HCT116 (cell line): ENCODE results near the gene EMILIN1. TPM values are rescaled to one million over a fixed set of nuclear protein-coding genes. Genes with fewer than 3 reads are reported as not detected.

ENCODE experiments used
- ATAC-seq: fragments of 200-7000 bp; cut with Tn5 transposase; 2 replicates; pipeline ENCODE4 v1.9.1; 2020; ENCODE audit warnings: mild to moderate bottlenecking, moderate library complexity
- BruUV-seq: library from RNA; stranded (reverse); fragments of 400-500 nt; replicated peaks from 2 replicates; lab custom pipeline; 2021; lab: Mats Ljungman, UMichigan
- CTCF ChIA-PET: fragments of 300-600 bp; sonication (Branson Sonifier 250); formaldehyde crosslinking; loops from one replicate; lab custom pipeline; 2021; ENCODE audit warnings: antibody characterized with exemption; lab: Charles Lee
- POLR2A ChIA-PET: fragments of 300-600, 350-600 bp; sonication (Branson Sonifier 250); formaldehyde crosslinking; loops from one replicate; lab custom pipeline; 2021; ENCODE audit warnings: antibody characterized with exemption; lab: Charles Lee
- RAD21 ChIA-PET, 2 experiments: fragments of 300-600 bp; sonication (Branson Sonifier 250); formaldehyde crosslinking; loops; one replicate each; lab custom pipeline; 2023; ENCODE audit warnings: low total read pairs in 2 of 2; ENCODE audit not compliant: uncharacterized antibody in 2 of 2, unreplicated experiment in 2 of 2, low non-redundant PET in 1 of 2; lab: Charles Lee
- DNase-seq: peaks from one replicate; pipeline ENCODE4 v3.0.0-alpha.2; 2010; ENCODE audit warnings: low read depth, low spot score
- H2AFZ ChIP-seq: fragments of 200-600 bp; shearing (Covaris generic), sonication (generic); 2 replicates; pipeline ENCODE4 v1.6.1; 2017; ENCODE audit warnings: low read depth, mixed run types, mixed read lengths, antibody characterized with exemption, low read length; ENCODE audit not compliant: poor library complexity, severe bottlenecking
- H3K27ac ChIP-seq: 2 replicates; pipeline ENCODE4 v1.5.1; 2012; ENCODE audit warnings: low read depth, low read length
- H3K27me3 ChIP-seq: fragments of 200-600 bp; sonication (generic); 2 replicates; pipeline ENCODE4 v1.6.1; 2016; ENCODE audit warnings: mixed run types, low read length, mixed read lengths; ENCODE audit not compliant: insufficient read depth
- H3K36me3 ChIP-seq, 2 experiments: fragments of 200-500 bp in 1 of 2; fragments of 200-600 bp in 1 of 2; sonication (Bioruptor generic) in 1 of 2; sonication (generic) in 1 of 2; 2 replicates each; pipeline versions ENCODE4 v1.5.1 to v1.6.1; 2014 to 2016; ENCODE audit warnings: low read length in 2 of 2, inconsistent platforms in 1 of 2, mixed read lengths in 1 of 2, mixed run types in 1 of 2; ENCODE audit not compliant: insufficient read depth in 2 of 2, control insufficient read depth in 1 of 2
- H3K4me1 ChIP-seq, 2 experiments: fragments of 200-600 bp in 1 of 2; sonication (generic) in 1 of 2; 2 replicates each; pipeline versions ENCODE4 v1.5.1 to v1.6.1; 2012 to 2017; ENCODE audit warnings: low read length in 2 of 2, inconsistent platforms in 1 of 2, mild to moderate bottlenecking in 1 of 2, mixed read lengths in 1 of 2, mixed run types in 1 of 2, moderate library complexity in 1 of 2; ENCODE audit not compliant: insufficient read depth in 2 of 2, control insufficient read depth in 1 of 2
- H3K4me2 ChIP-seq: fragments of 200-600 bp; sonication (generic); 2 replicates; pipeline ENCODE4 v1.6.1; 2017; ENCODE audit warnings: mixed run types, low read length, mixed read lengths
- H3K4me3 ChIP-seq, 2 experiments: fragments of 200-600 bp in 1 of 2; sonication (generic) in 1 of 2; replicated peaks in 1 of 2; 2 replicates each; pipeline ENCODE4 v1.5.1; 2011 to 2016; ENCODE audit warnings: low read length in 2 of 2, control low read depth in 1 of 2, low read depth in 1 of 2, mild to moderate bottlenecking in 1 of 2, mixed read lengths in 1 of 2, mixed run types in 1 of 2
- H3K79me2 ChIP-seq: fragments of 200-600 bp; sonication (generic); 2 replicates; pipeline ENCODE4 v1.6.1; 2017; ENCODE audit warnings: mild to moderate bottlenecking, mixed run types, low read length, moderate library complexity, mixed read lengths; ENCODE audit not compliant: insufficient read depth
- H3K9ac ChIP-seq: fragments of 200-600 bp; sonication (generic); 2 replicates; pipeline ENCODE4 v1.6.1; 2016; ENCODE audit warnings: low read length, mixed read lengths
- H3K9me2 ChIP-seq: fragments of 200-600 bp; sonication (generic), shearing (Covaris generic); 2 replicates; pipeline ENCODE4 v1.6.1; 2017; ENCODE audit warnings: mixed run types, mild to moderate bottlenecking, moderate library complexity; ENCODE audit not compliant: insufficient read depth
- H3K9me3 ChIP-seq, 2 experiments: fragments of 200-500 bp in 1 of 2; fragments of 200-600 bp in 1 of 2; sonication (Bioruptor generic) in 1 of 2; sonication (generic) in 1 of 2; 2 replicates each; pipeline ENCODE4 v1.6.1; 2014 to 2017; ENCODE audit warnings: low read length in 2 of 2, mixed read lengths in 2 of 2, inconsistent platforms in 1 of 2, low read depth in 1 of 2, mild to moderate bottlenecking in 1 of 2, mixed run types in 1 of 2, moderate library complexity in 1 of 2; ENCODE audit not compliant: control insufficient read depth in 1 of 2, insufficient read depth in 1 of 2
- H4K20me1 ChIP-seq: fragments of 200-600 bp; sonication (generic), shearing (Covaris generic); 2 replicates; pipeline ENCODE4 v1.6.1; 2017; ENCODE audit warnings: mixed run types, mild to moderate bottlenecking, moderate library complexity; ENCODE audit not compliant: insufficient read depth
- CEBPB ChIP-seq: IDR thresholded peaks from 2 replicates; pipeline ENCODE4 v1.6.1; 2012; ENCODE audit warnings: low read depth
- ELF1 ChIP-seq: IDR thresholded peaks from 2 replicates; pipeline ENCODE4 v1.6.1; 2012; ENCODE audit warnings: low read depth, borderline replicate concordance
- EZH2 ChIP-seq: fragments of 200-600 bp; sonication (generic); IDR thresholded peaks from 2 replicates; pipeline ENCODE4 v1.6.1; 2017; ENCODE audit warnings: antibody characterized with exemption, mixed run types
- EZH2phosphoT487 ChIP-seq: fragments of 200-600 bp; IDR thresholded peaks from 2 replicates; pipeline ENCODE4 v1.6.1; 2018; ENCODE audit warnings: antibody characterized with exemption, borderline replicate concordance
- FOSL1 ChIP-seq: IDR thresholded peaks from 2 replicates; pipeline ENCODE4 v1.6.1; 2012; ENCODE audit warnings: low read depth
- JUND ChIP-seq: IDR thresholded peaks from 2 replicates; pipeline ENCODE4 v1.6.1; 2012
- POLR2AphosphoS5 ChIP-seq: IDR thresholded peaks from 2 replicates; pipeline ENCODE4 v1.6.1; 2011; ENCODE audit warnings: mild to moderate bottlenecking, low read depth, low read length, moderate library complexity
- RAD21 ChIP-seq: IDR thresholded peaks from 2 replicates; pipeline ENCODE4 v1.6.1; 2012; ENCODE audit warnings: low read depth, mild to moderate bottlenecking
- SIN3A ChIP-seq: IDR thresholded peaks from 2 replicates; pipeline ENCODE4 v1.6.1; 2012; ENCODE audit warnings: low read depth
- SP1 ChIP-seq: IDR thresholded peaks from 2 replicates; pipeline ENCODE4 v1.6.1; 2012; ENCODE audit warnings: low read depth
- SRF ChIP-seq: IDR thresholded peaks from 2 replicates; pipeline ENCODE4 v1.6.1; 2012; ENCODE audit warnings: low read depth
- TCF7L2 ChIP-seq: IDR thresholded peaks from 2 replicates; pipeline ENCODE4 v1.7.0; 2011; ENCODE audit warnings: borderline replicate concordance, inconsistent platforms; ENCODE audit not compliant: insufficient read depth, insufficient read length; ENCODE audit errors: extremely low read depth
- YY1 ChIP-seq: IDR thresholded peaks from 2 replicates; pipeline ENCODE4 v1.6.1; 2011; ENCODE audit warnings: low read length, low read depth, moderate library complexity, mild to moderate bottlenecking; ENCODE audit not compliant: insufficient replicate concordance; ENCODE audit errors: extremely low read depth
- ZFX ChIP-seq: fragments of 450-650 bp; IDR thresholded peaks from 2 replicates; pipeline ENCODE4 v1.6.1; 2017
- ZNF274 ChIP-seq: fragments of 200-500 bp; sonication (Bioruptor generic); IDR thresholded peaks from 2 replicates; pipeline ENCODE4 v1.6.1; 2014; ENCODE audit warnings: mild to moderate bottlenecking, low read depth, low read length, inconsistent platforms
- intact Hi-C: fragments of 100-400 bp; cut with micrococcal nuclease; formaldehyde crosslinking; loops from 2 replicates; pipeline ENCODE4 v1.10.0; 2022
- total RNA-seq: library from RNA; stranded (reverse); gene quantifications from one replicate; pipeline ENCODE4 v1.2.1, GENCODE V29; 2021; ENCODE audit not compliant: unreplicated experiment
- TF ChIP-seq, protein P1 (sequence below): IDR thresholded peaks from 2 replicates; pipeline ENCODE4 v1.6.1; 2012
- TF ChIP-seq, protein P2 (sequence below): IDR thresholded peaks from 2 replicates; pipeline ENCODE4 v1.6.1; 2011; ENCODE audit warnings: mild to moderate bottlenecking, low read length, moderate library complexity; ENCODE audit not compliant: insufficient replicate concordance; ENCODE audit errors: extremely low read depth
- TF ChIP-seq, protein P3 (sequence below): IDR thresholded peaks from 2 replicates; pipeline ENCODE4 v1.6.1; 2012; ENCODE audit warnings: low read depth
- TF ChIP-seq, protein P4 (sequence below), 3 experiments: fragments of 200-600 bp in 1 of 3; sonication (generic) in 1 of 3; IDR thresholded peaks in 2 of 3; conservative IDR thresholded peaks in 1 of 3; 2 replicates each; pipeline ENCODE4 v1.5.1; 2012 to 2017; ENCODE audit warnings: low read depth in 2 of 3, low read length in 2 of 3, antibody characterized with exemption in 1 of 3, borderline replicate concordance in 1 of 3, control low read depth in 1 of 3, mild to moderate bottlenecking in 1 of 3, mixed read lengths in 1 of 3, mixed run types in 1 of 3, moderate library complexity in 1 of 3; ENCODE audit not compliant: insufficient read depth in 1 of 3

Gene EMILIN1
- total RNA-seq, 1 experiment from 2014 or later, result 0.59 TPM

DNA sequence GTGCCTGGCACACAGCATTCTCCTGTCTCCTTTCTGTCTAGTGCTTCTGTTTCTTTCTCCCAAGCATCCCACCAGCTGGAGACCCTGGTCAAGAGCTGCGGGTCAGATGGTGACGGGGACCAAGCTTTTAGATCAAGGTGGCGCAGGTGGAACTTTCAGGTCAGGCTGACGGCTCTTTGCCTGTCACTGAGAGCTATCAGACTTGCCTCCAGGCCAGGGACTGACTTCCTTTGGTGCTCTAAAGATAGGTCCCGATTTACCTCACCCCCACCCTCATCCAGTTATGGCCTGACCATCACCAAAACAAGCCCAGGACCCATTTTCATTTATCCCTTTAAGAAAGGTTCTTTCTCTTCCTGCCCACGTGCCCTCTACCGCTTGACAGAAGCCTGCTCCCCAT lies 1.2 kb upstream of the EMILIN1 start:
- Histone ChIP-seq H2AFZ (no peak overlapping the region), H3K27me3 (no peaks in the 10 kb centered on the region), H3K27ac (no peak overlapping the region), H3K9me3 (no peaks in the 10 kb centered on the region), H3K36me3 (no peaks in the 10 kb centered on the region), H3K4me2 (no peak overlapping the region), H4K20me1 (no peaks in the 10 kb centered on the region), H3K4me3 (no peak overlapping the region), H3K9me2 (no peaks in the 10 kb centered on the region), H3K9ac (no peak overlapping the region), H3K79me2 (no peaks in the 10 kb centered on the region), H3K4me1 (peaks cover 8 to 19% of the 10 kb centered on the region in 2 experiments)
- ChIA-PET CTCF (interaction anchor here (0.6 kb wide), 1 partner anchor 64 kb away, joined by 3 read pairs; no protein-coding TSS in a partner anchor), RAD21 (interaction anchor here in 1 of 2 experiments (0.7 kb wide), 1 partner anchor 344 kb away, joined by 7 read pairs; no protein-coding TSS in a partner anchor), POLR2A (no interaction called here)
- TF ChIP-seq, protein P1, sequence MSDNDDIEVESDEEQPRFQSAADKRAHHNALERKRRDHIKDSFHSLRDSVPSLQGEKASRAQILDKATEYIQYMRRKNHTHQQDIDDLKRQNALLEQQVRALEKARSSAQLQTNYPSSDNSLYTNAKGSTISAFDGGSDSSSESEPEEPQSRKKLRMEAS, result no peak
- TF ChIP-seq JUND (no peak), SRF (no peak), CEBPB (no peak), RAD21 (no peak), EZH2phosphoT487 (no peak), FOSL1 (no peak), EZH2 (no peak), TCF7L2 (no peak), YY1 (no peak), ELF1 (no peak), ZNF274 (no peak), POLR2AphosphoS5 (no peak), ZFX (no peak), SIN3A (no peak), SP1 (no peak)
- TF ChIP-seq, protein P2, sequence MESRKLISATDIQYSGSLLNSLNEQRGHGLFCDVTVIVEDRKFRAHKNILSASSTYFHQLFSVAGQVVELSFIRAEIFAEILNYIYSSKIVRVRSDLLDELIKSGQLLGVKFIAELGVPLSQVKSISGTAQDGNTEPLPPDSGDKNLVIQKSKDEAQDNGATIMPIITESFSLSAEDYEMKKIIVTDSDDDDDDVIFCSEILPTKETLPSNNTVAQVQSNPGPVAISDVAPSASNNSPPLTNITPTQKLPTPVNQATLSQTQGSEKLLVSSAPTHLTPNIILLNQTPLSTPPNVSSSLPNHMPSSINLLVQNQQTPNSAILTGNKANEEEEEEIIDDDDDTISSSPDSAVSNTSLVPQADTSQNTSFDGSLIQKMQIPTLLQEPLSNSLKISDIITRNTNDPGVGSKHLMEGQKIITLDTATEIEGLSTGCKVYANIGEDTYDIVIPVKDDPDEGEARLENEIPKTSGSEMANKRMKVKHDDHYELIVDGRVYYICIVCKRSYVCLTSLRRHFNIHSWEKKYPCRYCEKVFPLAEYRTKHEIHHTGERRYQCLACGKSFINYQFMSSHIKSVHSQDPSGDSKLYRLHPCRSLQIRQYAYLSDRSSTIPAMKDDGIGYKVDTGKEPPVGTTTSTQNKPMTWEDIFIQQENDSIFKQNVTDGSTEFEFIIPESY, result no peak
- TF ChIP-seq, protein P3, sequence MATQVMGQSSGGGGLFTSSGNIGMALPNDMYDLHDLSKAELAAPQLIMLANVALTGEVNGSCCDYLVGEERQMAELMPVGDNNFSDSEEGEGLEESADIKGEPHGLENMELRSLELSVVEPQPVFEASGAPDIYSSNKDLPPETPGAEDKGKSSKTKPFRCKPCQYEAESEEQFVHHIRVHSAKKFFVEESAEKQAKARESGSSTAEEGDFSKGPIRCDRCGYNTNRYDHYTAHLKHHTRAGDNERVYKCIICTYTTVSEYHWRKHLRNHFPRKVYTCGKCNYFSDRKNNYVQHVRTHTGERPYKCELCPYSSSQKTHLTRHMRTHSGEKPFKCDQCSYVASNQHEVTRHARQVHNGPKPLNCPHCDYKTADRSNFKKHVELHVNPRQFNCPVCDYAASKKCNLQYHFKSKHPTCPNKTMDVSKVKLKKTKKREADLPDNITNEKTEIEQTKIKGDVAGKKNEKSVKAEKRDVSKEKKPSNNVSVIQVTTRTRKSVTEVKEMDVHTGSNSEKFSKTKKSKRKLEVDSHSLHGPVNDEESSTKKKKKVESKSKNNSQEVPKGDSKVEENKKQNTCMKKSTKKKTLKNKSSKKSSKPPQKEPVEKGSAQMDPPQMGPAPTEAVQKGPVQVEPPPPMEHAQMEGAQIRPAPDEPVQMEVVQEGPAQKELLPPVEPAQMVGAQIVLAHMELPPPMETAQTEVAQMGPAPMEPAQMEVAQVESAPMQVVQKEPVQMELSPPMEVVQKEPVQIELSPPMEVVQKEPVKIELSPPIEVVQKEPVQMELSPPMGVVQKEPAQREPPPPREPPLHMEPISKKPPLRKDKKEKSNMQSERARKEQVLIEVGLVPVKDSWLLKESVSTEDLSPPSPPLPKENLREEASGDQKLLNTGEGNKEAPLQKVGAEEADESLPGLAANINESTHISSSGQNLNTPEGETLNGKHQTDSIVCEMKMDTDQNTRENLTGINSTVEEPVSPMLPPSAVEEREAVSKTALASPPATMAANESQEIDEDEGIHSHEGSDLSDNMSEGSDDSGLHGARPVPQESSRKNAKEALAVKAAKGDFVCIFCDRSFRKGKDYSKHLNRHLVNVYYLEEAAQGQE, result no peak
- TF ChIP-seq, protein P4, sequence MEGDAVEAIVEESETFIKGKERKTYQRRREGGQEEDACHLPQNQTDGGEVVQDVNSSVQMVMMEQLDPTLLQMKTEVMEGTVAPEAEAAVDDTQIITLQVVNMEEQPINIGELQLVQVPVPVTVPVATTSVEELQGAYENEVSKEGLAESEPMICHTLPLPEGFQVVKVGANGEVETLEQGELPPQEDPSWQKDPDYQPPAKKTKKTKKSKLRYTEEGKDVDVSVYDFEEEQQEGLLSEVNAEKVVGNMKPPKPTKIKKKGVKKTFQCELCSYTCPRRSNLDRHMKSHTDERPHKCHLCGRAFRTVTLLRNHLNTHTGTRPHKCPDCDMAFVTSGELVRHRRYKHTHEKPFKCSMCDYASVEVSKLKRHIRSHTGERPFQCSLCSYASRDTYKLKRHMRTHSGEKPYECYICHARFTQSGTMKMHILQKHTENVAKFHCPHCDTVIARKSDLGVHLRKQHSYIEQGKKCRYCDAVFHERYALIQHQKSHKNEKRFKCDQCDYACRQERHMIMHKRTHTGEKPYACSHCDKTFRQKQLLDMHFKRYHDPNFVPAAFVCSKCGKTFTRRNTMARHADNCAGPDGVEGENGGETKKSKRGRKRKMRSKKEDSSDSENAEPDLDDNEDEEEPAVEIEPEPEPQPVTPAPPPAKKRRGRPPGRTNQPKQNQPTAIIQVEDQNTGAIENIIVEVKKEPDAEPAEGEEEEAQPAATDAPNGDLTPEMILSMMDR (IDR thresholded peaks at IDR 0.05 in 2 of 3, conservative IDR thresholded peaks at IDR 0.05 in 1 of 3; ENCODE audit: borderline replicate concordance in 1 of 3, insufficient read depth in 1 of 3, low read depth in 2 of 3, low read length in 2 of 3), result no peak
- DNase-seq (no peak), ATAC-seq (no peak)
- no TSS peak for BruUV-seq
- intact Hi-C loops, result no loop called here
